T47D (cell line): Measurements from ENCODE around the gene TIAM2.
A peak's percentile ranks its signal among the peaks of the same experiment; 100 is the strongest.

ENCODE experiments used
- DNase-seq, 2 experiments: peaks; one replicate each; pipeline versions ENCODE4 v3.0.0 to v3.0.0-alpha.2; 2011 to 2012; ENCODE audit warnings: low read depth in 1 of 2, low spot score in 1 of 2
- JUND ChIP-seq: IDR thresholded peaks from 2 replicates; pipeline ENCODE4 v1.6.1; 2012; ENCODE audit warnings: low read depth
- in situ Hi-C: cut with HindIII; loops from 2 replicates; pipeline ENCODE4 v1.10.0; 2016; ENCODE audit warnings: low sequenced_read_pairs, low pct_unique_long_range_greater_than_20kb

Gene TIAM2

DNA sequence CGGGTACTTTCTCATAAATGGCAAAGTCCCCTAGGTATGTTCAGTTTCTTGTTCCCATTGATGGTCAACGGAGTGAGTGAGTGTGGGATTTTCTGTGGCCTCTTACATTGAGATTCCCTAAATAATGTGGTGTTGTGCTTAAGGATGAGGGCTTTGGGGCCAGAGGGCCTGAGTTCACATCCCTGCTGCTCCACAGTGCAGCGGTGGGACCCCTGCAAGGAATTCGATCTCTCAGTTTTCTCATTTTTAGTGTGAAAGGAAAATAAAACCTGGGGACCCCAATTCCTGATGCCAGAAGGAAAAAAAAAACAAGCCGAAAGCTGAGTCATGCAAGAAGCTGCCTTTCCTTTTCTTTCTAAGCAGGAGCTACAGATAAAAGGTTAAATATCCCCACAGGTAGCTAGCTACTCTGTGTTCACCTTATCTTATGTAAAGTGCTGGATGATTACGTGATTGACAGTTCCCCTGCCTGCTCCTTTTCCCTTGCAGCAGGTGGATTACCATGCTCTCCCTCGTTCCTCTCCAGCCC, 148.5 kb downstream of the TIAM2 start:
- in situ Hi-C loops: no loop called here
- no peak for DNase-seq
- TF ChIP-seq JUND: no peak

DNA sequence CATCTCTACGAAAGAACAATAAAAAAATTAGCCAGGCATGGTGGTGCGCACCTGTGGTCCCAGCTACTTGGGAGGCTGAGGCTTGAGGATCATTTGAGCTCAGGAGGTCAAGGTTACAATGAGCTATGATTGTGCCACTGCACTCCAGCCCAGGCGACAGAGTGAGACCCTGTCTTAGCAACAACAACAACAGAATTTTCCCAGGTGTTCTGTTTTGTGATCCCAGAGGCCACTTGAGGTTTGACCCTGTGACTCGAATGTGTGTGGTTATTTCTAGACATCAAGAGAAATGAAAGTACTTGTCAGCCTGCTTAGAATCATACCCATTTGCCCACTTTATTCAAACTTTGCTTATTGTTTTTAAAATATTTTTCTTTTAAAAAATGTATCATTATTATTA, 151.1 kb downstream of the TIAM2 start:
- no peak for TF ChIP-seq JUND
- no peak for DNase-seq

DNA sequence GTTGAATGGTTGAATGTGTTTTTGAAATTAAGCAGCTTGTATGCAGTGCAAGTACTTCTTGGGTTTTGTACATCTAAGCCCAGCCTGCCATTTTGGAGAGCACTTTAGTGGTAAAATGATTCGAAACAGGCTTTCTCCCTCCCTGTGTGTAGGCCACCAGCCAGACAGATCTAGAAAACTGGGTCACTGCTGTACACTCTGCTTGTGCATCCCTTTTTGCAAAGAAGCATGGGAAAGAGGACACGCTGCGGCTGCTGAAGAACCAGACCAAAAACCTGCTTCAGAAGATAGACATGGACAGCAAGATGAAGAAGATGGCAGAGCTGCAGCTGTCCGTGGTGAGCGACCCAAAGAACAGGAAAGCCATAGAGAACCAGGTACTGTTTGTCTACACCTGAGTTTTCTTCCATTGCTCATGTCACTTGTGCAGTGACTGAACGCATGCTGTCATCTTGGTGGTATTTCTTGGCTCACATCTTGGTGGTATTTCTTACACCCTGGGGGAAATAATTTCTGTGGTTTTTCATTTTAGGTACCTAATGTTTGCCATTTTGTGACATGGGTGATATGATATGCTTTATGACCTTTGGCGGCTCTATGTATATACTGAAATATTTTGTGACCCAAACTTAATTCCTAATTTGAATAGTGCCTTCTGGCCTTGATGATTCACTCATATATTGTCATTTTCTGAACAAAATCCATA, 153.0 kb downstream of the TIAM2 start:
- DNase-seq: peak in 1 of 2 experiments; percentile 6
- TF ChIP-seq JUND: no peak
- in situ Hi-C loops: no loop called here

More for the DNA sequence above, 151.1 kb downstream of the TIAM2 start:
- in situ Hi-C loops: no loop called here

DNA sequence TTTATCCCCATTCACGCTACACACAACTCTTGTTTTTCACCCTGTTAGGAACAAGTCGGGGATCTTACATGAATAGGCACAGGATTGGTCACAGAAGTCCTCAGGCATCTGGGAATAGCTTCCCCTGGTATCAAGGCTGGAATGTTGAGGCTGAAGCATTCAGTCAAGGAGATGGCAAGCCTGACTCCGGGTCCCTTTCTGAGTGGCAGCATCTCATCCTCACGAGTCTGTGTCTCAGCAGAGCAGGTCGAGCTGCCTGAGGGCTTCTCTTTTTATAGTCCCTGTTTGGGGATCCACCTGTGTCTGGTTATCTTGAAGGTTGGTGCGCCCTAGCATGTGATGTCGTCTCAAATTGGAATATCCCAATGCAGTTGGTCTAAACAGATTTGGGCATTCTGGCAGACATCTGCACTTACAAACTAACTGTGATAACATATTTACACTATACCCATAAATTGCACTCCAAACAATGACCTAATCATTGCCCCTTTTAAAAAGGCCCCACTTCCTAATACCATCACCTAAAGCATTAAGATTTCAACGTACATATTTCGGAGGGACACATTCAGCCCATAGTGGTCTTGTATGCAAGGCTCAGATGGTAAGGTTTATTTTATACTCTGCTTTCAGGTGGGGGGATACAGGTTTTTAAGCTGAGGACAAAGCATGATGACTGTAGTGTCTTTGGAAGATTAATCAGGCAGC, 156.0 kb downstream of the TIAM2 start:
- in situ Hi-C loops: no loop called here
- DNase-seq: no peak
- no peak for TF ChIP-seq JUND

DNA sequence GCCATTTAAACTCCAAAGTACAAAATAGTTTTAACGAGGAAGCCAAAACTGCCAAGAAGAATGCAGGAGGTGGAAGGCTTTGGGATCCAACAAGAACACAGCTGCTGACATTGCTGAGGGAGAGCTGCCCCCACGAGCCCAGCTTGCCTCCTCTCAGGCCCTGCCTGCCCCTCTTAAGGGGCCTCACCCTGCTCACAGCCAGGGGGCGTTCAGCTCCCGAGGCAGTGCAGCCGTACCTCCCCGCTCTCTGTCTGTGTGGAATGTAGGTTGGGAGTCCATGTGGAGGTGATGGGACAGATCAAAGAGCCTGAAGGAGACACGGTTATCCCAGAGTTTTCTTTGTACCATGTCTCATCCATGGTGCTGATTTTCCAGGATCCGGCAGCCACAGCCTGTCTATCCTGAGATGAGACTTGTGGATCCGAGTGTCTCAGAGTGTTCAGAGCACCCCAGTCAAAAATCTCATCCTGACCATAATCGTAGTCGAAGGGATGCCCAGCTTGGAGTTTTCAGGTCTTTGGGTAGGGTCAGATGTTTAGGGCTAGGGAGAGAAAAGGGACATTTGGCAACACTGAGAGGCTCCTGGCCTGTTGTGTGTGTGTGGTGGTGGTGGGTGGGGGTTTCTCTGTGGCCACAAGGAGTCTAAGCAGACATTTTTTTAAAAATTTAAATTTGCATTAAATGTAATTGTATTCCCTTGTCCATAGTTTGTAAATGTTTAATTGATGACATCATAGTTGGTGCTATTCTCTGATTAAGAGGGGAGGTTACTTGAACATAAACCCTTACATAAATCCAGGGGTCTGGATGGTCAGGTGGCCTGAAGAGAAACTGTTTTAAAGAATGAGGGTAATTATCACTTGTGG, 157.3 kb downstream of the TIAM2 start:
- TF ChIP-seq JUND: no peak
- no peak for DNase-seq
- in situ Hi-C loops: no loop called here

DNA sequence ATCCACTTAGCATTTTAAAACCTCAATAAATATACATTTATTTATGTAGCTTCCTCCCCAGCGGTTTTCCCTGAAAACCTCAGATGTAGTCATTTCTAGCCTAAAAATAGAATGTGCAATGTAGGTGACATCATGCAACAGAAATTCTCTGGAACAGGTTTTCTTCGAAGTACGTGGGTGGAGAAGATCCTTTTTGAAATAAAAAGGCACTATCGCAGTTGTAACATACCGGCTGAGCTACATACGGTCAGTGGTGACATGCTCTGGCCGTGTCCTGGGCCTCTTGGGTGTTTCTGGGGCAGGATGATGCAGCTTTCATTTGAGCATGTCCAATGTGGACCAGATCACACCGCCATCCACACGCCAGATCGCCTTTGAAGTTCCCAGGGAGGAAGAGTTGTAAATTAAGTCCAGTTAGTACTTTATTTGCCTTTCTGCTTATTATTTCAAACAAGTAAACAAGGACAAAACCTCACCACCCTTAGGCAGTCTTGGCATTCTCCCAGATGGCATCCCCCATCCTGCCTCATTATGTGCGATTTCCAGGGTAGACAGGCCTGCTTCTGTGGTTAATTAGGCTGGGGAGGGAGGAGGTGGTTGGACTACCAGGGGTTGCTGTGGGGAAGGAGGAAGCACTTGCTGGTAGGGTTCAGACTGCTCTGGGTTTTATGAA, 159.2 kb downstream of the TIAM2 start:
- TF ChIP-seq JUND: no peak
- in situ Hi-C loops: no loop called here
- peak in 1 of 2 experiments; percentile 80 for DNase-seq

DNA sequence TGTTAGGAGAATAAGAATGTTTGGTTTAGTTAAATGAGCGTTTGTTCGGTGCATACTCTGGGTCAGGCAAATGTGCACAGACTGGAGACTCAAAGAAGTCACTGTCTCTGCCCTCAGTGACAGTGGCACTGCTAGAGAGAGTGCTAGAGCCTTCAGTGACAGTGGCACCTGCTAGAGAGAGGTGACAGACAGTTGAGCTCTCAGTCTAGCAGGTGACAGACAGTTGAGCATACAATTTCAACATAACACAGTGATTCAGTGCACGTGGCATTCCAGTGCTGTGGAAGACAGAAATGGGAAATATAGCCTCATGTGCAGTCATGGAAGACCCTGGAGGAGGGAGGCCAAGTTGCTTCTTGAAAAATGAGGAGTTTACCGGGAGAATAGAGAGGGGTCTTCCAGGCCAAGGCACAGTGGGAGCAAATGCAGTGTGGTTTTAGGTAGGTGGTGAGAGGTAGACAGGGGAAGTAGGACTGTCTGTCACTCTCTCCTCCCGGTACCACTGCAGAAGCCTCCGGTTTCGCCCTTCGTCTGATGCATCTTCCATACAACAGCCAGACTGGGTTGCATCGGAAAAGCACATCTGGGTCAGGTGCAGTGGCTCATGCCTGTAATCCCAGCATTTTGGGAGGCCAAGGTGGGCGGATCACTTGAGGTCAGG, 160.8 kb downstream of the TIAM2 start:
- TF ChIP-seq JUND: no peak
- DNase-seq: peak in 1 of 2 experiments; percentile 21
- in situ Hi-C loops: no loop called here

DNA sequence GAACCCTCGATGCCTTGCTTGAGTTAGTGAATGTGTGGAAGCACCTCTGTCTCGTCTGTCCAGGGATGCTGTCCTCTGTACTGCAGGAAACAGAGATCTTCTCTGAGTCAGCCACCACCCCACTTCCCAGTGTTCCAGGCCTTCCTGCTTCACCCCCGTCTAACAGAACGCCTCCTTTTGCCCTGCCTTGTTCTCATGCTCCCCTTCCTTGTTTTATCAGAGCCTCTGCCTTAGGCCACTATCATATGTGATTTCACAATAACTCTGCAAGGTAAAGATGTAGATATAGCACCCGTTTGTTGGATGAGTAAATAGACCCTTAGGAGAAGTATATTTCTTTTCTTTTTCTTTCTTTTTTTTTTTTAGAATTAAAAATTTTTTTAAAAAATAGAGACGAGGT, 162.0 kb downstream of the TIAM2 start:
- no peak for TF ChIP-seq JUND
- no peak for DNase-seq
- in situ Hi-C loops: no loop called here

DNA sequence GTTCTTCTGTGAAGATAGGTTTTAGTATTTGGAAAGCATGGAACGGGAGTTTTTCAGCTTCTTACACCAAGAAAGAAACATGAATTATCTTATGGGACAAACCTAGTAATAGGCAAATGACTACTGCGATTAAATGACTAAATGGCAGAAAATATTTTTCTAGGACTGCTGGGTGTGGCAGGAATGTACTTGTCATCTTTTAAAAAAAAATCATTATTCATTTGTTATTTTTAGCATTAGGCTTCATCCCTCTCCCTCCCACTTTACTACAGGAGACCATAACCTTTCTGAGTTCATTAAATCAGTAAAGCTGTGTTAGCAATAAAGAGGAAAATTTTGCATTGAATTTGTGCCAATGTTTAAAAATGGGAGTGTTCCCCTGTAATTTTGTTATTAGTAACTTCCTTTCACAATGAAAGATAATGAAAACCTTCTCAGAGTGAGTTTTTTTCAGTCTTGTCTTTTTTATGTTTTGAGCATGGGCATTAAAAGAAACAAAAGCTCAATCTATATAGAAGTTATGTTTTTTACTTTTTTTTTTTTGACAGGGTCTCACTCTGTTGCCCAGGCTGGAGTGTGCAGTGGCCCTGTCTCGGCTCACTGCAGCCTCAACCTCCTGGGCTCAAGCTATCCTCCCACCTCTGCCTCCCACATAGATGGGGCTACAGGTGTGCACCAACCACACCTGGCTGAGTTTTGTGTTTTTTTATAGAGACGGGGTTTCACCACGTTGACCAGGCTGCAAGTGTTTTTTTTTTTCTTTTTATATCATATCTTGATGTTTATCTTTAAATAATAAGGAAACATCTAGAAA, 163.1 kb downstream of the TIAM2 start:
- DNase-seq: no peak
- TF ChIP-seq JUND: no peak
- in situ Hi-C loops: no loop called here

DNA sequence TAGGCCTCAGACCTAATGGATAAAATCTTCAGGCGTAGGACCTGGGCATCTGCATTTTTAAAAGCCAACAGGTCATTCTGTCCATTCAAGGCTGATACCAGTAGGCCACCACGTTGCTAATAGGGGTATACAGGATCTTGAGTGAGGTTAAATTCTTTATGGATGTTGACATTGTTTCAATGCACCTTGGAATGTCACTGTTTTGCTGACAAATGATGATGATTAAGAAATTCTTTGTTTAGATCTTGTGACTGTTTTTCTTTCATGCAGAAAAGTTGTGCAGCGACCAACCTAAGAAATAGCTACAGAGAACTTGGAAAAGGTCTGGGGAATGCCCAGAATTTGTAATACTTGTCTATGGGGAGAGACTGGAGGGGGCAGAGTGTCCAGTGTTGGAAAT, 167.6 kb downstream of the TIAM2 start:
- in situ Hi-C loops: no loop called here
- DNase-seq: no peak
- TF ChIP-seq JUND: no peak

DNA sequence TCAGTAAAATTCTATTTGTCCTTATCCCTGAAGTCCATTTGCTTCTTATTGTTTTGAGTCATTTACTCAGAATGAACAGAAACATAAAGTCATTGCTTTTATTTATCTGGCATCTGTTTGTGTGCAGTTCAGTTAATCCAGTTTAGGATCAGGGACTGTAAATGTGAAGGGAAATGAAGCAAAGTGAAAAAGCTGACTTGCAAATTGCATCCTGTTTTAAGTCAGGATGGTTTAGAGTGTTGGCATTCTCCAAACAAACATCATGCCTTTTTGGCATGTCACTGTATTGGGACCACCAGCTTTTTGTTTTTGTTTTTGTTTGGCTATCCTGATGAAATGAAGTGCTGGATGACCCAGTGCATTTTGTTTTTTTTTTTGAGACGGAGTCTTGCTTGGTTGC, 168.5 kb downstream of the TIAM2 start:
- TF ChIP-seq JUND: no peak
- in situ Hi-C loops: no loop called here

More for the DNA sequence above, 168.5 kb downstream of the TIAM2 start:
- no peak for DNase-seq
